NCI-H128 (cell line): ENCODE measurements around the gene OR12D1.

Experiments
- DNase-seq: peaks from one replicate; lab custom pipeline; 2025; ENCODE audit not compliant: unreplicated experiment; lab: John Stamatoyannopoulos, UW

OR12D1 gene

DNA sequence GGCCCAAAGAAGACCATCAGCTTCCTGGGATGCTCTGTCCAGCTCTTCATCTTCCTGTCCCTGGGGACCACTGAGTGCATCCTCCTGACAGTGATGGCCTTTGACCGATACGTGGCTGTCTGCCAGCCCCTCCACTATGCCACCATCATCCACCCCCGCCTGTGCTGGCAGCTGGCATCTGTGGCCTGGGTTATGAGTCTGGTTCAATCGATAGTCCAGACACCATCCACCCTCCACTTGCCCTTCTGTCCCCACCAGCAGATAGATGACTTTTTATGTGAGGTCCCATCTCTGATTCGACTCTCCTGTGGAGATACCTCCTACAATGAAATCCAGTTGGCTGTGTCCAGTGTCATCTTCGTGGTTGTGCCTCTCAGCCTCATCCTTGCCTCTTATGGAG is 47.3 kb downstream of the OR12D1 start:
- no peak for DNase-seq

DNA sequence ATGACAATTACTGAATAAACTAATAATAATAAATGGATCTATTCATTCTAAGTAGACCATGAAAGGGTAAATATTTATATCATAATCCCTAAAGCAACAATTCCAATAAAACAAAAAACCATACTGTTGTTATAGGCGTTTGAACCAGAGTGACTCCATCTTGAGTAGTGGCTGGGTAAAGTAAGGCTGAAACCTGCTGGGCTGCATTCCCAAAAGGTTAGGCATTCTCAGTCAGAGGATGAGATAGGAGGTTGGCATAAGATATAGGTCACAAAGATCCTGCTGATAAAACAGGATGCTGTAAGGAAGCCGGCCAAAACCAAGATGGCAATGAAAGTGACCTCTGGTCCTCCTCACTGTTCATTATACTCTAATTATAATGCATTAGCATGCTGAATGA is 50.6 kb downstream of the OR12D1 start:
- no peak for DNase-seq

DNA sequence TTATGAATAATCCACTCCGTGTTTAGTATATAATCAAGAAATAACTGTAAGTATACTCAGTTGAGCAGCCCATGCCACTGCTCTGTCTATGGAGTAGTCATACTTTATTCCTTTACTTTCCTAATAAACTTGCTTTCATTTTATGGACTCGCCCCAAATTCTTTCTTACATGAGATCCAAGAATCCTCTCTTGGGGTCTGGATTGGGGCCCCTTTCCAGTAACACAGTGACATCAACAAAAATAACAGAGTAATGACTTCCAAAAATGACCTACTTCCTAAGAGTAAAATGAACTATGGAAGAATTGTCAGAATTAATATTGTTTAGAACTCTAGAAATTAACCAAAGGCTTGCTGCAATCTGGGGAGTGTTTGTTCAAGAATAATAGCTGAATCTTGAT is 51.1 kb downstream of the OR12D1 start:
- no peak for DNase-seq

DNA sequence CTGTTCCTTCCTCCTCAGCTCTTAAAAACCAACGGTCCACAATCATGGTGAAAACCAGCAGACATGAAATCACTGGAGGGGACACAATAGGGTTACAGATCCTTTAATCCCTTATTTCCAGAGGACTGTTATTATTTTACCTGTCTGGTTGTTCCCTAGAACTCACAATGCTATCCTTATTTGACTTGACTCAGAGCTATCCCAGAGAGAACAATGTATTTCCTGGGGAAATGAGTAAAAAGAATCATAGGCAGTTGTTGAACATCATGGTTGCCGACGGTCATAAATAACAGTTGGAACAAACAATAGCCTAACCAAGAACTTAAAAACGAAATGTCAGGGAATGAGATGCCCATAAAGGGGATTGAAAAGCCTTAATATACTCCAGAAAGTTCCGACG is 51.5 kb downstream of the OR12D1 start:
- DNase-seq = no peak
